Parathyroid adenoma (tissue), 2 donors: Measurements from ENCODE around the gene PROK2.

ENCODE experiments used
- H2AFZ ChIP-seq: fragments of 300-600 bp; sonication (generic); one replicate; pipeline ENCODE4 v1.7.0; 2017; ENCODE audit warnings: antibody characterized with exemption, mild to moderate bottlenecking
- H3K27ac ChIP-seq: fragments of 300-600 bp; sonication (generic); one replicate; pipeline ENCODE4 v1.7.0; 2017
- H3K27me3 ChIP-seq: fragments of 300-600 bp; sonication (generic); one replicate; pipeline ENCODE4 v1.7.0; 2017; ENCODE audit warnings: low read length; ENCODE audit not compliant: control insufficient read depth, insufficient read depth
- H3K36me3 ChIP-seq: fragments of 300-600 bp; sonication (generic); one replicate; pipeline ENCODE4 v1.7.0; 2017; ENCODE audit warnings: low read length; ENCODE audit not compliant: control insufficient read depth, insufficient read depth
- H3K4me1 ChIP-seq: fragments of 300-600 bp; sonication (generic); one replicate; pipeline ENCODE4 v1.7.0; 2017; ENCODE audit warnings: control low read depth
- H3K4me2 ChIP-seq: fragments of 300-600 bp; sonication (generic); one replicate; pipeline ENCODE4 v1.7.0; 2017; ENCODE audit warnings: low read length
- H3K4me3 ChIP-seq: fragments of 300-600 bp; sonication (generic); one replicate; pipeline ENCODE4 v1.7.0; 2017; ENCODE audit warnings: low read depth, low read length
- H3K79me2 ChIP-seq: fragments of 300-600 bp; sonication (generic); one replicate; pipeline ENCODE4 v1.7.0; 2017; ENCODE audit warnings: control low read depth
- H3K9ac ChIP-seq: fragments of 300-600 bp; sonication (generic); one replicate; pipeline ENCODE4 v1.7.0; 2017; ENCODE audit warnings: mild to moderate bottlenecking
- H3K9me3 ChIP-seq: fragments of 300-600 bp; sonication (generic); one replicate; pipeline ENCODE4 v1.7.0; 2017; ENCODE audit warnings: low read length; ENCODE audit not compliant: control insufficient read depth
- TF ChIP-seq, protein P1 (sequence below): fragments of 300-600 bp; sonication (generic); IDR thresholded peaks from one replicate; pipeline ENCODE4 v1.7.0; 2017; ENCODE audit warnings: antibody characterized with exemption, mild to moderate bottlenecking
- donor health status: primary hyperparathyroidism.

Gene PROK2

DNA sequence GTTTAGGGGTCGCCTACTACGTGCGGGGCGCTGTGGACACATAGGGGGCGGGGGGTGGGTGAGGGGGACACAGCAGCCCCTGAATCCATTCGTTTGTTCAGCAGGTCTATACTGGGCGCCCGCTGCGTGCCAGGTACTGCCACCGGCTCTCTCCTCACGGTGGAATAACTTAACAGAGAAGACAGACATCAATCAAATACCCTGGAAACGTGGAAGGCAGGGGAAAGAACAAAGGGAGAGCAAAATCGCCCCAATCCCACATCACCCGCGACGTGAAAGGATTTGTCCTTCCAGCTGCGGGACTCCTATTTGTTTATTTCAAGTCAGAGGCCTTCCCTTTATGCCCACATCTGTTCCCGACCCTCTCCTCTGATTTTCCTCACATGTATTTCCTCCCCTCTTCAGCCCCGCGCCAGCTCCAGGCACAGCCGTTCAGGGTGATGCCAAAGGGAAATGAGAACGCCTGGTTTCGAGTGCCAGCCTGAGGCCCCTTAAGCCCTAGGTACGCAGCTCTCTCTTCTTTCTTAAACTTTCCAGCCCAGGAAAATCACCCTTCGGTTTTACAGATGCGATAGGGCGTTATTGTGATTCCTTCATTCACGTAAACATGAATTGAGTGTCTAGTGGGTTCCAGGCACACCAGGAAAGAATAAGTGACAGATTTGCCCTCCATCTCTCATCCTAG, 726 bp upstream of the PROK2 start:
- peak overlapping the region; percentile 48 for H3K4me2 ChIP-seq
- no peak overlapping the region for H3K9ac ChIP-seq
- H3K4me3 ChIP-seq = no peak overlapping the region
- H3K4me1 ChIP-seq = no peaks in the 10 kb centered on the region
- no peaks in the 10 kb centered on the region for H3K36me3 ChIP-seq
- no peaks in the 10 kb centered on the region for H3K27me3 ChIP-seq
- TF ChIP-seq, protein P1, sequence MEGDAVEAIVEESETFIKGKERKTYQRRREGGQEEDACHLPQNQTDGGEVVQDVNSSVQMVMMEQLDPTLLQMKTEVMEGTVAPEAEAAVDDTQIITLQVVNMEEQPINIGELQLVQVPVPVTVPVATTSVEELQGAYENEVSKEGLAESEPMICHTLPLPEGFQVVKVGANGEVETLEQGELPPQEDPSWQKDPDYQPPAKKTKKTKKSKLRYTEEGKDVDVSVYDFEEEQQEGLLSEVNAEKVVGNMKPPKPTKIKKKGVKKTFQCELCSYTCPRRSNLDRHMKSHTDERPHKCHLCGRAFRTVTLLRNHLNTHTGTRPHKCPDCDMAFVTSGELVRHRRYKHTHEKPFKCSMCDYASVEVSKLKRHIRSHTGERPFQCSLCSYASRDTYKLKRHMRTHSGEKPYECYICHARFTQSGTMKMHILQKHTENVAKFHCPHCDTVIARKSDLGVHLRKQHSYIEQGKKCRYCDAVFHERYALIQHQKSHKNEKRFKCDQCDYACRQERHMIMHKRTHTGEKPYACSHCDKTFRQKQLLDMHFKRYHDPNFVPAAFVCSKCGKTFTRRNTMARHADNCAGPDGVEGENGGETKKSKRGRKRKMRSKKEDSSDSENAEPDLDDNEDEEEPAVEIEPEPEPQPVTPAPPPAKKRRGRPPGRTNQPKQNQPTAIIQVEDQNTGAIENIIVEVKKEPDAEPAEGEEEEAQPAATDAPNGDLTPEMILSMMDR = no peak
- H3K9me3 ChIP-seq = no peaks in the 10 kb centered on the region
- H3K27ac ChIP-seq = no peak overlapping the region
- H3K79me2 ChIP-seq = no peaks in the 10 kb centered on the region
- no peak overlapping the region for H2AFZ ChIP-seq

DNA sequence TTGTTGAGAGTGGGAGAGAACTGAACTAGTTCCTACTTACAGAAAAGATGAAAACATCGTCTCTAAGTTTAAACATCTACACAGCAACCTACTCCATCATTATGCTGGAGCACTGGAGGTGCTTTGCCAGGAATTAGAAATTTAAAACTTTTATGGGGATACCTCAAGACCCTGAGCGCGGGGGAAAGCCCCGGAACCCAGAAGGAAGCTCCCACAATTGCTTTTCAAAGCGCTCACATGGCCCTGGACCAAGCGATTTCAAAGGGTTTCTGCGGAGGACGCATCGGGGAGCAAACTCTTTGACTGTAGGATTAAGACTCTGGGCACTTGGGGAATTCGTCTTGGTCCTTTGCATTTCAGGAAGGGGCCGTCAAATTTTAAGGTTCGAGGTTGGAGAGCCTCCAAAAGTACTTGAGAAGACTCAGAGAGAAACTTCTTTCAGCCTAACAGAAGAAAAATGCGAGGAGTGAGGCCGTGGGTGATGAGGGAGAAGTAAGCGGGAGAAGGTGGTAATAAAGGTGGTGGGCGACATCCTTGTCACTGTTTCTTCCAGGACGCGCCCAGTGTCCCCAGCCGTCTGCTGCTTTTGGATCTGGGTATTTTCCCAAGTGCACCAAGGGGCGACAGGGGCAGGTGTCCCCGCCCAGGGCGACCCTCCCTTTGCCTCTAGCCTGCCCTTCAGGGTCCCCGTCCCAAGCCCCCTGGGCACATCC, 591 bp downstream of the PROK2 start:
- Histone ChIP-seq H3K36me3 (no peaks in the 10 kb centered on the region), H3K79me2 (no peaks in the 10 kb centered on the region), H3K27ac (no peak overlapping the region), H3K9ac (no peak overlapping the region), H3K27me3 (no peaks in the 10 kb centered on the region), H3K4me2 (peak overlapping the region; percentile 51), H3K4me3 (no peak overlapping the region), H2AFZ (peak overlapping the region; percentile 17), H3K9me3 (no peaks in the 10 kb centered on the region), H3K4me1 (no peaks in the 10 kb centered on the region)
- TF ChIP-seq, protein P1 = no peak

DNA sequence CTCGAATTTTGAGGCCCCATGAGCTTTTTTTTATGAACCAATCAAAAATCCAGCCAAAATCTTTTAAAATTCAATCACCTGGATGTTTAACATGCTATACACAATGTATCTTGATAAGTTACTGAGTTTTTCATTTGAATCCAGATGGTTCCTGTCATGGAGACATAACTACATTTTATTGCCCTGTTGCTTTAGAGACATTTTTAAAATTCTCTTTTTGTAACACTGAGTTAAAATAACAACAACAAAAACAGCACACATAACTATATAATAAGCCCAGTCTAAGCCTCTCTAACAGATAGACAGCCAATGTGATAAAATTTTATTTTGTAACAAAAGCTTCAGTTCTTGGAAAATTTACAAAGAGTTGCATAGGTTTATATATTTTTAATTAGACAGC, 1.8 kb downstream of the PROK2 start:
- no peaks in the 10 kb centered on the region for H3K9me3 ChIP-seq
- no peak overlapping the region for H3K9ac ChIP-seq
- no peak overlapping the region for H3K4me3 ChIP-seq
- TF ChIP-seq, protein P1 = no peak
- no peak overlapping the region for H2AFZ ChIP-seq
- H3K4me2 ChIP-seq = no peak overlapping the region
- no peaks in the 10 kb centered on the region for H3K4me1 ChIP-seq
- no peaks in the 10 kb centered on the region for H3K36me3 ChIP-seq
- no peak overlapping the region for H3K27ac ChIP-seq
- H3K27me3 ChIP-seq = no peaks in the 10 kb centered on the region
- no peaks in the 10 kb centered on the region for H3K79me2 ChIP-seq

DNA sequence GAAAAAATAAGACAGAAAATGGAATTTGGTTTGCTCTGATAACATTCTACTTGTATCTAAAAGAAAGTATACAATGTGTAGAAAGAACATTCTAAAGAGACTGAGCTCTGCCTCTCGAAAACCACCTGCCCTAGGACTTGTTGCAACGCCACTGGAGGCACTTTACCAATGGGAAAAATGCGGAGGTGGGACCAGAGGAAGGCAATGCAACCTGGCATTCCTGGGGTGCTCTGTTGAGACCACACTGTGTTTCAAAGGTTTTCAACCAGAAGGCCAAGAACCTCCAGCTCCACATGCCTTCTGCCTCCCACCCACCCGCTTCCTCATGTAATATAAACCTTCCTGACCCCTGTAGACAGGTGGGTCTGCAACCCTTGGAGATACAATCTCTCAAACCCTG, 4.5 kb downstream of the PROK2 start:
- no peaks in the 10 kb centered on the region for H3K36me3 ChIP-seq
- no peaks in the 10 kb centered on the region for H3K27me3 ChIP-seq
- H3K4me1 ChIP-seq = no peaks in the 10 kb centered on the region
- H3K79me2 ChIP-seq = no peaks in the 10 kb centered on the region
- H2AFZ ChIP-seq = no peak overlapping the region
- H3K4me3 ChIP-seq = no peak overlapping the region
- H3K4me2 ChIP-seq = no peak overlapping the region
- TF ChIP-seq, protein P1 = no peak
- no peak overlapping the region for H3K27ac ChIP-seq
- no peak overlapping the region for H3K9ac ChIP-seq
- no peaks in the 10 kb centered on the region for H3K9me3 ChIP-seq
